Stimulated activated CD4-positive, alpha-beta T cell treated with anti-CD3 and anti-CD28 coated beads, Interleukin-12 subunit alpha, Interleukin-12 subunit beta, amount 100 ng/mL, for 4 hours (primary cell): ENCODE data around the gene PPT2.

Source experiments
- DNase-seq: peaks from one replicate; pipeline ENCODE4 v3.0.0-alpha.2; 2020

Gene PPT2

GRCh38 chr6:32153564-32154513 is at the start of gene PPT2:
Gene PPT2, plus strand, starts transcription at chr6:32154141. Its CDS starts 454 bp downstream, at chr6:32154595.
- DNase-seq: peak; percentile 65

GRCh38 chr6:32105433-32105832 is 48.5 kb upstream of the PPT2 start:
- DNase-seq: no peak

- DNase-seq: no peak
Observed at GRCh38 chr6:32107406-32107805, 46.5 kb upstream of the PPT2 start.

GRCh38 chr6:32108094-32108627 is 45.8 kb upstream of the PPT2 start:
- no peak for DNase-seq

GRCh38 chr6:32108727-32109113 is 45.2 kb upstream of the PPT2 start:
- DNase-seq: no peak

- DNase-seq: no peak
Observed at GRCh38 chr6:32109114-32109764, 44.7 kb upstream of the PPT2 start, which contains the start of gene TNXB. Gene TNXB, minus strand, starts transcription at chr6:32109338. Its CDS starts 11,140 bp downstream, at chr6:32098198.

GRCh38 chr6:32109765-32110160 is 44.2 kb upstream of the PPT2 start:
- no peak for DNase-seq

- DNase-seq: no peak
Observed at GRCh38 chr6:32110632-32111031, 43.3 kb upstream of the PPT2 start.

GRCh38 chr6:32111424-32112066 is 42.4 kb upstream of the PPT2 start:
- no peak for DNase-seq

GRCh38 chr6:32112431-32112980 is 41.4 kb upstream of the PPT2 start:
- no peak for DNase-seq

GRCh38 chr6:32113386-32114352 is 40.3 kb upstream of the PPT2 start:
- DNase-seq: no peak

- DNase-seq: no peak
Observed at GRCh38 chr6:32114796-32115195, 39.1 kb upstream of the PPT2 start.

- DNase-seq: no peak
Observed at GRCh38 chr6:32115623-32116022, 38.3 kb upstream of the PPT2 start.

GRCh38 chr6:32116674-32117073 is 37.3 kb upstream of the PPT2 start:
- no peak for DNase-seq

- no peak for DNase-seq
Observed at GRCh38 chr6:32117461-32117860, 36.5 kb upstream of the PPT2 start.

GRCh38 chr6:32118782-32119628 is 34.9 kb upstream of the PPT2 start:
- peak; percentile 68 for DNase-seq

GRCh38 chr6:32120573-32121059 is 33.3 kb upstream of the PPT2 start:
- no peak for DNase-seq

GRCh38 chr6:32123681-32124080 is 30.3 kb upstream of the PPT2 start:
- DNase-seq: no peak

- no peak for DNase-seq
Observed at GRCh38 chr6:32126880-32127279, 27.1 kb upstream of the PPT2 start.

GRCh38 chr6:32127409-32127716 is 26.6 kb upstream of the PPT2 start:
- DNase-seq: no peak
